Body of pancreas (tissue), 4 donors: Measurements from ENCODE around the gene ABCC4.

Experiments
- CTCF ChIP-seq, 7 experiments: fragments of 450-650 bp in 4 of 7; fragments of 200-600 bp in 3 of 7; sonication (generic) in 3 of 7; IDR thresholded peaks; one replicate each; pipeline ENCODE4 v1.5.1; 2016 to 2019; ENCODE audit warnings: antibody characterized with exemption in 7 of 7
- POLR2A ChIP-seq, 3 donors: fragments of 450-650 bp; IDR thresholded peaks; one replicate each; pipeline ENCODE4 v1.6.1; 2016; ENCODE audit warnings: antibody characterized with exemption in 3 of 3, mild to moderate bottlenecking in 2 of 3

GRCh38 chr13:95226476-95226875 lies 74.8 kb downstream of the ABCC4 start:
- TF ChIP-seq POLR2A (IDR thresholded peaks at IDR 0.05) (no peak), CTCF (IDR thresholded peaks at IDR 0.05) (no peak)
